ENCODE results near the gene FILIP1.

DNA sequence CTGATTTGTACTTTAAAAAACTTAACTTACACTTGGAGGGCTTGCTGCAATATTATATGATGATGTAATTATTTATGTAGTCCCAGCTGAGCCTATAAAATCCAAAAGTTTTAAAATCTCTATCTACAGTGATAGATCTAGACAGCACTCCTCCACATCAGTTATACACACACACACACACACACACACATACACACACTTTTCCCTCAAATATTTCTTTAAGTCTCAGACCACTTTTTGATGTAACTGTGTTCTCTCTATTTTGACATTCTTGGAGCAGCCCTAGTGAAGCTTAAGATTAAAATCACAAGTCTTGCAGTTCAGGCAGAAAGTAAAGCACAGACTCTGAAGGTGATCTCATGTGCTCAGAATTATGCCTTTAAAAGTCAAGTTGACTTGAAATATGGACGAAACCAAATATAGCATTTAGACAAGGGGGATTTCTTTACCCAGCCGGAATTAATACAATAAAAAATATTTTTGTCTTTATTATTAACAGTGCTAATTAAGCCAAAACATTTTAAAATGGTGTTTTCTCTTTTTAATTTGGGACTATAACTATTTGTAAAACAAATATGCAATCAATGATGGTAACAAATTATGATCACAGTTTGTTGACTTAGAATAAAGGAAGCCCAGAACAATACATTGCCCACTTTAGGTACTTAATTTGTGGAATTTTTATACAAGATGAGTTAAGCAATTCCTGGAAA is 145.5 kb downstream of the FILIP1 start:
- TF ChIP-seq, protein P1, sequence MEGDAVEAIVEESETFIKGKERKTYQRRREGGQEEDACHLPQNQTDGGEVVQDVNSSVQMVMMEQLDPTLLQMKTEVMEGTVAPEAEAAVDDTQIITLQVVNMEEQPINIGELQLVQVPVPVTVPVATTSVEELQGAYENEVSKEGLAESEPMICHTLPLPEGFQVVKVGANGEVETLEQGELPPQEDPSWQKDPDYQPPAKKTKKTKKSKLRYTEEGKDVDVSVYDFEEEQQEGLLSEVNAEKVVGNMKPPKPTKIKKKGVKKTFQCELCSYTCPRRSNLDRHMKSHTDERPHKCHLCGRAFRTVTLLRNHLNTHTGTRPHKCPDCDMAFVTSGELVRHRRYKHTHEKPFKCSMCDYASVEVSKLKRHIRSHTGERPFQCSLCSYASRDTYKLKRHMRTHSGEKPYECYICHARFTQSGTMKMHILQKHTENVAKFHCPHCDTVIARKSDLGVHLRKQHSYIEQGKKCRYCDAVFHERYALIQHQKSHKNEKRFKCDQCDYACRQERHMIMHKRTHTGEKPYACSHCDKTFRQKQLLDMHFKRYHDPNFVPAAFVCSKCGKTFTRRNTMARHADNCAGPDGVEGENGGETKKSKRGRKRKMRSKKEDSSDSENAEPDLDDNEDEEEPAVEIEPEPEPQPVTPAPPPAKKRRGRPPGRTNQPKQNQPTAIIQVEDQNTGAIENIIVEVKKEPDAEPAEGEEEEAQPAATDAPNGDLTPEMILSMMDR (IDR thresholded peaks at IDR 0.05): no peak
- TF ChIP-seq NFE2L1 (CRISPR knock-in tag; IDR thresholded peaks at IDR 0.05) (no peak), NR2C2 (CRISPR knock-in tag; IDR thresholded peaks at IDR 0.05) (no peak)
- TF ChIP-seq, protein P2, sequence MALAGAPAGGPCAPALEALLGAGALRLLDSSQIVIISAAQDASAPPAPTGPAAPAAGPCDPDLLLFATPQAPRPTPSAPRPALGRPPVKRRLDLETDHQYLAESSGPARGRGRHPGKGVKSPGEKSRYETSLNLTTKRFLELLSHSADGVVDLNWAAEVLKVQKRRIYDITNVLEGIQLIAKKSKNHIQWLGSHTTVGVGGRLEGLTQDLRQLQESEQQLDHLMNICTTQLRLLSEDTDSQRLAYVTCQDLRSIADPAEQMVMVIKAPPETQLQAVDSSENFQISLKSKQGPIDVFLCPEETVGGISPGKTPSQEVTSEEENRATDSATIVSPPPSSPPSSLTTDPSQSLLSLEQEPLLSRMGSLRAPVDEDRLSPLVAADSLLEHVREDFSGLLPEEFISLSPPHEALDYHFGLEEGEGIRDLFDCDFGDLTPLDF (CRISPR knock-in tag; IDR thresholded peaks at IDR 0.05): no peak
- TF ChIP-seq, protein P3, sequence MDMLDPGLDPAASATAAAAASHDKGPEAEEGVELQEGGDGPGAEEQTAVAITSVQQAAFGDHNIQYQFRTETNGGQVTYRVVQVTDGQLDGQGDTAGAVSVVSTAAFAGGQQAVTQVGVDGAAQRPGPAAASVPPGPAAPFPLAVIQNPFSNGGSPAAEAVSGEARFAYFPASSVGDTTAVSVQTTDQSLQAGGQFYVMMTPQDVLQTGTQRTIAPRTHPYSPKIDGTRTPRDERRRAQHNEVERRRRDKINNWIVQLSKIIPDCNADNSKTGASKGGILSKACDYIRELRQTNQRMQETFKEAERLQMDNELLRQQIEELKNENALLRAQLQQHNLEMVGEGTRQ (CRISPR knock-in tag; IDR thresholded peaks at IDR 0.05): no peak
